GM12878 (cell line): ENCODE results near the gene NPBWR2. TPM values are rescaled to one million over a fixed set of nuclear protein-coding genes. Genes with fewer than 3 reads are reported as not detected.

Experiments used
- ATAC-seq: fragments of 200-7000 bp; cut with Tn5 transposase; 3 replicates; pipeline ENCODE4 v1.9.1; 2020; ENCODE audit warnings: mild to moderate bottlenecking, moderate library complexity
- BruUV-seq: library from RNA; stranded (reverse); fragments of 400-500 nt; replicated peaks from 2 replicates; lab custom pipeline; 2021; lab: Mats Ljungman, UMichigan
- CTCF ChIA-PET: fragments of 300-600 bp; sonication (Branson Sonifier 250); formaldehyde crosslinking; extraction: SDS; loops from one replicate; lab custom pipeline; 2021; ENCODE audit warnings: inconsistent platforms; lab: Yijun Ruan, JAX
- POLR2A ChIA-PET: fragments of 350-600 bp; formaldehyde crosslinking; extraction: SDS; loops from one replicate; lab custom pipeline; 2021; ENCODE audit warnings: inconsistent platforms; lab: Charles Lee
- RAD21 ChIA-PET: fragments of 300-600 bp; sonication (Branson Sonifier 250); formaldehyde crosslinking; loops from one replicate; lab custom pipeline; 2023; ENCODE audit warnings: antibody characterized with exemption; ENCODE audit not compliant: unreplicated experiment; lab: Charles Lee
- SMC1A ChIA-PET: fragments of 300-600 bp; sonication (Branson Sonifier 250); formaldehyde crosslinking; loops from one replicate; lab custom pipeline; 2023; ENCODE audit not compliant: unreplicated experiment, uncharacterized antibody; lab: Charles Lee
- DNase-seq: peaks from one replicate; pipeline ENCODE4 v3.0.0-alpha.2; 2011; ENCODE audit warnings: low read depth, low spot score
- FAIRE-seq: peaks from 3 replicates; lab custom pipeline; 2011; peaks lifted over from hg19 to GRCh38; lab: Jason Lieb, UNC
- H2AFZ ChIP-seq: 2 replicates; pipeline ENCODE4 v1.6.0; 2011; ENCODE audit warnings: low read depth, low read length, control low read depth; ENCODE audit not compliant: control insufficient read depth
- H3K27ac ChIP-seq: 2 replicates; pipeline ENCODE4 v1.5.1; 2011; ENCODE audit warnings: control low read depth; ENCODE audit not compliant: control insufficient read depth, insufficient read depth
- H3K27me3 ChIP-seq, 2 experiments: replicated peaks in 1 of 2; 2 replicates each; pipeline versions ENCODE4 v1.6.0 to v1.6.1; 2011; ENCODE audit warnings: low read length in 1 of 2; ENCODE audit not compliant: control insufficient read depth in 2 of 2, insufficient read depth in 2 of 2
- H3K36me3 ChIP-seq, 2 experiments: 2 replicates each; pipeline ENCODE4 v1.5.1; 2011; ENCODE audit warnings: low read length in 1 of 2; ENCODE audit not compliant: control insufficient read depth in 2 of 2, insufficient read depth in 2 of 2
- H3K4me1 ChIP-seq: 2 replicates; pipeline ENCODE4 v1.6.1; 2011; ENCODE audit warnings: mild to moderate bottlenecking, low read length, moderate library complexity, mixed read lengths; ENCODE audit not compliant: control insufficient read depth, insufficient read depth
- H3K4me2 ChIP-seq: 2 replicates; pipeline ENCODE4 v1.6.0; 2011; ENCODE audit warnings: control low read depth; ENCODE audit not compliant: control insufficient read depth, insufficient read depth
- H3K4me3 ChIP-seq: fragments of 200-600 bp; sonication (generic); 2 replicates; pipeline ENCODE4 v1.5.1; 2016
- H3K79me2 ChIP-seq: 2 replicates; pipeline ENCODE4 v1.6.0; 2011; ENCODE audit warnings: low read length; ENCODE audit not compliant: control insufficient read depth, insufficient read depth
- H3K9ac ChIP-seq: 2 replicates; pipeline ENCODE4 v1.8.0; 2011; ENCODE audit warnings: low read length, control low read depth, mixed read lengths; ENCODE audit not compliant: control insufficient read depth, insufficient read depth
- H3K9me3 ChIP-seq: replicated peaks from 3 replicates; pipeline ENCODE4 v1.5.1; 2011; ENCODE audit warnings: mild to moderate bottlenecking, low read length; ENCODE audit not compliant: control insufficient read depth, insufficient read depth
- H4K20me1 ChIP-seq: 2 replicates; pipeline ENCODE4 v1.6.0; 2011; ENCODE audit not compliant: control insufficient read depth, insufficient read depth
- BMI1 ChIP-seq: fragments of 450-650 bp; IDR thresholded peaks from 2 replicates; pipeline ENCODE4 v1.6.1; 2016; ENCODE audit warnings: mild to moderate bottlenecking, moderate library complexity, borderline replicate concordance
- CEBPB ChIP-seq, 2 experiments: fragments of 150-350 bp in 1 of 2; IDR thresholded peaks; 2 replicates each; pipeline ENCODE4 v1.6.1; 2012 to 2014; ENCODE audit warnings: low read depth in 2 of 2, low read length in 2 of 2, borderline replicate concordance in 1 of 2, inconsistent platforms in 1 of 2
- CEBPZ ChIP-seq: fragments of 150-350 bp; IDR thresholded peaks from 2 replicates; pipeline ENCODE4 v1.6.1; 2016; ENCODE audit warnings: low read depth, low read length
- CHD2 ChIP-seq: IDR thresholded peaks from 2 replicates; pipeline ENCODE4 v1.6.1; 2011; ENCODE audit warnings: low read depth, low read length, improper control_type of control experiment, borderline replicate concordance
- HSF1 ChIP-seq: fragments of 150-350 bp; IDR thresholded peaks from 2 replicates; pipeline ENCODE4 v1.6.1; 2014; ENCODE audit warnings: mild to moderate bottlenecking, low read depth, low read length
- JUNB ChIP-seq: IDR thresholded peaks from 2 replicates; pipeline ENCODE4 v1.6.1; 2016; ENCODE audit warnings: antibody characterized with exemption, mild to moderate bottlenecking
- MTA2 ChIP-seq: fragments of 450-650 bp; IDR thresholded peaks from 2 replicates; pipeline ENCODE4 v1.6.1; 2016; ENCODE audit warnings: low read depth, mild to moderate bottlenecking, moderate library complexity
- NBN ChIP-seq: fragments of 450-650 bp; IDR thresholded peaks from 2 replicates; pipeline ENCODE4 v1.6.1; 2016
- POLR2A ChIP-seq: IDR thresholded peaks from 2 replicates; pipeline ENCODE4 v1.6.1; 2011; ENCODE audit warnings: low read depth, mild to moderate bottlenecking, low read length
- RELA ChIP-seq: fragments of 450-650 bp; IDR thresholded peaks from 2 replicates; pipeline ENCODE4 v1.8.0; 2014; ENCODE audit warnings: borderline replicate concordance; ENCODE audit not compliant: partially characterized antibody
- RFX5 ChIP-seq: IDR thresholded peaks from 2 replicates; pipeline ENCODE4 v1.6.1; 2011; ENCODE audit warnings: low read depth, low read length, improper control_type of control experiment
- SMARCA5 ChIP-seq: fragments of 450-650 bp; IDR thresholded peaks from 2 replicates; pipeline ENCODE4 v1.6.1; 2017; ENCODE audit warnings: mild to moderate bottlenecking
- ZBTB40 ChIP-seq: fragments of 450-650 bp; IDR thresholded peaks from 2 replicates; pipeline ENCODE4 v1.6.1; 2016; ENCODE audit warnings: mild to moderate bottlenecking, moderate library complexity, borderline replicate concordance
- WGBS: methylation state at CpG from one replicate; pipeline ENCODE4 v1.1.6; 2016; ENCODE audit warnings: low lambda C conversion rate; ENCODE audit not compliant: insufficient replicate concordance, insufficient coverage; ENCODE audit errors: missing lambda C conversion rate; 5-methylcytosine and 5-hydroxymethylcytosine counted together
- in situ Hi-C: fragments of 300-500 bp; cut with MboI; formaldehyde crosslinking; loops from 9 replicates; pipeline ENCODE4 v1.14.3; 2018; ENCODE audit warnings: mixed read lengths
- intact Hi-C: fragments of 100-400 bp; cut with micrococcal nuclease; formaldehyde crosslinking; loops from one replicate; pipeline ENCODE4 v1.14.2; 2022; ENCODE audit not compliant: unreplicated experiment
- polyA plus RNA-seq, 11 experiments: library from polyadenylated mRNA; depleted of rRNA in 4 of 11; unstranded in 6 of 11; stranded (reverse) in 5 of 11; fragments of >200 nt; fragmentation: Nextera tagmentation in 4 of 11; fragmentation: Illumina TruSeq in 1 of 11; extraction: Ambion mirVana in 4 of 11; extraction: Trizol in 1 of 11; gene quantifications; 1 replicate in 1 of 11; 2 replicates in 10 of 11; pipeline versions ENCODE4 v1.2.1 to v1.2.3, GENCODE V29; 2011 to 2016; ENCODE audit warnings: inconsistent platforms in 2 of 11, missing spikeins in 2 of 11, low read depth in 1 of 11
- total RNA-seq, 4 experiments: library from RNA; depleted of rRNA in 3 of 4; stranded (reverse); fragments of >200 nt in 3 of 4; fragmentation: Illumina TruSeq in 1 of 4; extraction: Trizol in 1 of 4; gene quantifications; 2 replicates each; pipeline versions ENCODE4 v1.2.1 to v1.2.3, GENCODE V29; 2013 to 2021

The NPBWR2 gene
- total and polyA plus RNA-seq, 10 of the 15 experiments (the other 5 are each of a cell fraction or from before 2014, with no cell fraction given) = not detected

- 0 out of 2 replicates have a peak, but pooled peaks have one; percentile 3 for TF ChIP-seq ZBTB40
- 0 out of 2 replicates have a peak, but pooled peaks have one; percentile 41 for TF ChIP-seq SMARCA5
- TF ChIP-seq RELA = no peak
- TF ChIP-seq CEBPB (IDR thresholded peaks at IDR 0.05; ENCODE audit: borderline replicate concordance in 1 of 2, low read depth in 2 of 2, low read length in 2 of 2) = no peak
- TF ChIP-seq RFX5 = 0 out of 2 replicates have a peak, but pooled peaks have one; percentile 4
Observed at GRCh38 chr20:64077876-64078551, 29.4 kb downstream of the NPBWR2 start (continued).

- ATAC-seq (peak; percentile 5; the same call in 2 of the 3 replicates), FAIRE-seq (peak; percentile 75), DNase-seq (no peak)
- ChIA-PET POLR2A (interaction anchor here (0.8 to 3.5 kb wide), 7 partner anchors 13 to 97 kb away, joined by 4 to 14 read pairs (median 10); partner anchors contain the start of genes C20orf204, PRPF6 and SAMD10), RAD21 (interaction anchor here (0.7 to 3.0 kb wide), 6 partner anchors 15 to 540 kb away, joined by 3 to 10 read pairs (median 7); partner anchors contain the start of genes PTK6, SAMD10 and TCEA2), CTCF (interaction anchor here (0.6 to 3.9 kb wide), 10 partner anchors 8 to 455 kb away, joined by 3 to 22 read pairs (median 6); no protein-coding TSS in a partner anchor), SMC1A (interaction anchor here (1.0 to 2.8 kb wide), 5 partner anchors 11 to 38 kb away, joined by 3 to 10 read pairs (median 7); partner anchors contain the start of gene TCEA2)
- Histone ChIP-seq H3K9me3 (no peaks in the 10 kb centered on the region), H2AFZ (no peak overlapping the region), H3K4me3 (peak overlapping the region; percentile 83), H3K4me2 (peak overlapping the region; percentile 97), H3K4me1 (peaks cover 19% of the 10 kb centered on the region; the same call in 1 of the 2 replicates), H3K27ac (peak overlapping the region; percentile 85), H3K36me3 (peaks cover under 1 to 18% of the 10 kb centered on the region in 2 experiments), H3K27me3 (no peaks in the 10 kb centered on the region), H4K20me1 (no peaks in the 10 kb centered on the region), H3K79me2 (peaks cover 30% of the 10 kb centered on the region), H3K9ac (peak overlapping the region; percentile 91)
- no TSS peak for BruUV-seq
- WGBS = 2% methylated on average over 7 of the region's 7 CpGs
- in situ Hi-C loops (no loop called here), intact Hi-C loops (no loop called here)
- TF ChIP-seq CEBPZ (no peak), JUNB (no peak), POLR2A (0 out of 2 replicates have a peak, but pooled peaks have one; percentile 10), HSF1 (no peak), MTA2 (no peak), NBN (0 out of 2 replicates have a peak, but pooled peaks have one; percentile 2), CHD2 (no peak), BMI1 (no peak)
Observed at GRCh38 chr20:64077541-64077875, 29.9 kb downstream of the NPBWR2 start.
